HepG2 (cell line): Measurements from ENCODE around the gene RHBDF2. TPM values are rescaled to one million over a fixed set of nuclear protein-coding genes. Genes with fewer than 3 reads are reported as not detected.

Experiments
- AGO2 ChIP-seq: fragments of 200-400 bp; formaldehyde crosslinking; optimal IDR thresholded peaks from 2 replicates; pipeline ENCODE3; 2017; ENCODE audit warnings: mild to moderate bottlenecking, low read depth, low read length, moderate library complexity
- ASH2L ChIP-seq: fragments of 300-600, 200-600 bp; sonication (generic); IDR thresholded peaks from 2 replicates; pipeline ENCODE4 v1.7.0; 2017; ENCODE audit warnings: low read depth, mild to moderate bottlenecking, moderate library complexity, mixed read lengths, low read length; ENCODE audit not compliant: insufficient read length
- CERS6 ChIP-seq: sonication (generic); formaldehyde crosslinking; IDR thresholded peaks from 2 replicates; pipeline ENCODE4 v1.5.0; 2020; ENCODE audit warnings: missing genetic modification reagents
- EZH2 ChIP-seq: conservative IDR thresholded peaks from 2 replicates; pipeline ENCODE4 v1.6.1; 2012; ENCODE audit warnings: mild to moderate bottlenecking, low read depth, low read length, moderate library complexity
- JUN ChIP-seq: sonication (generic); formaldehyde crosslinking; IDR thresholded peaks from 2 replicates; pipeline ENCODE4 v1.4.0; 2020; ENCODE audit warnings: mild to moderate bottlenecking, missing genetic modification reagents
- MED8 ChIP-seq: sonication (generic); formaldehyde crosslinking; IDR thresholded peaks from 2 replicates; pipeline ENCODE4 v1.8.1; 2023; ENCODE audit warnings: mild to moderate bottlenecking, missing genetic modification reagents; ENCODE audit not compliant: insufficient replicate concordance
- PRDM4 ChIP-seq: sonication (generic); formaldehyde crosslinking; IDR thresholded peaks from 2 replicates; pipeline ENCODE4 v1.9.0; 2021; ENCODE audit warnings: missing genetic modification reagents, borderline replicate concordance
- RFX5 ChIP-seq: IDR thresholded peaks from 2 replicates; pipeline ENCODE4 v1.6.1; 2011; ENCODE audit warnings: low read depth, low read length, improper control_type of control experiment
- ZC3H13 ChIP-seq: sonication (generic); formaldehyde crosslinking; IDR thresholded peaks from 2 replicates; pipeline ENCODE4 v1.8.1; 2023; ENCODE audit warnings: mild to moderate bottlenecking, missing genetic modification reagents, moderate library complexity
- ZNF205 ChIP-seq: IDR thresholded peaks from 2 replicates; pipeline ENCODE4 v1.6.1; 2018; ENCODE audit warnings: missing biosample characterization, missing genetic modification reagents
- ZNF281 ChIP-seq: sonication (generic); formaldehyde crosslinking; IDR thresholded peaks from 2 replicates; pipeline ENCODE4 v1.4.0; 2020; ENCODE audit warnings: missing genetic modification reagents, borderline replicate concordance
- ZNF441 ChIP-seq: sonication (generic); formaldehyde crosslinking; IDR thresholded peaks from 2 replicates; pipeline ENCODE4 v1.7.0; 2021; ENCODE audit warnings: missing genetic modification reagents, borderline replicate concordance
- ZNF615 ChIP-seq: sonication (generic); formaldehyde crosslinking; IDR thresholded peaks from 2 replicates; pipeline ENCODE4 v1.5.0; 2020; ENCODE audit warnings: mild to moderate bottlenecking, missing genetic modification reagents, borderline replicate concordance
- ZNF710 ChIP-seq: sonication (generic); formaldehyde crosslinking; IDR thresholded peaks from 2 replicates; pipeline ENCODE4 v1.5.0; 2020; ENCODE audit warnings: mild to moderate bottlenecking, missing genetic modification reagents, borderline replicate concordance
- polyA plus RNA-seq, 8 experiments: library from polyadenylated mRNA; depleted of rRNA in 3 of 8; stranded (reverse) in 7 of 8; unstranded in 1 of 8; fragments of >200 nt; fragmentation: Illumina TruSeq in 4 of 8; extraction: Trizol in 4 of 8; gene quantifications; 2 replicates each; pipeline versions ENCODE4 v1.2.1 to v1.2.3, GENCODE V29; 2011 to 2016; ENCODE audit warnings: low read depth in 4 of 8, missing spikeins in 1 of 8, mixed read lengths in 1 of 8; ENCODE audit not compliant: insufficient read depth in 1 of 8
- total RNA-seq, 5 experiments: library from RNA; depleted of rRNA; stranded (reverse); fragments of >200 nt; fragmentation: Illumina TruSeq; extraction: Trizol; gene quantifications; 2 replicates each; pipeline ENCODE4 v1.2.3, GENCODE V29; 2016; ENCODE audit warnings: low read depth in 1 of 5

The RHBDF2 gene
- total and polyA plus RNA-seq, 2 of the 13 experiments (the other 11 are each of a cell fraction or from before 2014, with no cell fraction given) = 7.8 to 24.2 TPM

- TF ChIP-seq ZNF281 (CRISPR knock-in tag) (peak; percentile 75; the same call in 1 of the 2 replicates), PRDM4 (CRISPR knock-in tag) (no peak), EZH2 (no peak), ZNF615 (CRISPR knock-in tag) (no peak), MED8 (CRISPR knock-in tag) (no peak), ZNF205 (CRISPR knock-in tag) (0 out of 2 replicates have a peak, but pooled peaks have one; percentile 23), RFX5 (peak; percentile 49; the same call in 1 of the 2 replicates), JUN (CRISPR knock-in tag) (no peak), ASH2L (peak; percentile 95), CERS6 (CRISPR knock-in tag) (no peak), ZNF710 (CRISPR knock-in tag) (peak; percentile 44; the same call in 1 of the 2 replicates), ZC3H13 (CRISPR knock-in tag) (peak; percentile 53; the same call in 1 of the 2 replicates), ZNF441 (CRISPR knock-in tag) (peak; percentile 79), AGO2 (peak; percentile 77)
These were observed 48.4 kb downstream of the RHBDF2 start, which contains the start of gene UBE2O (continued) for GRCh38 chr17:76452660-76453430.
